Endometrial microvascular endothelial cells (primary cell): ENCODE results near the gene VCY. TPM values are rescaled to one million over a fixed set of nuclear protein-coding genes. Genes with fewer than 3 reads are reported as not detected.
"Not testable (repeated sequence)": the region's sequence is repeated elsewhere in the genome, so short reads cannot be mapped to it uniquely, and the experiment has no call there.

Experiments
- in situ Hi-C: cut with HindIII; loops from 2 replicates; pipeline ENCODE4 v1.10.0; 2017; ENCODE audit warnings: low sequenced_read_pairs, low pct_unique_long_range_greater_than_20kb; ENCODE audit errors: inconsistent ontology term
- total RNA-seq: library from RNA; depleted of rRNA; stranded (reverse); fragments of >200 nt; gene quantifications from one replicate; pipeline ENCODE4 v1.2.3, GENCODE V29; 2015; ENCODE audit errors: inconsistent ontology term

VCY gene
- not detected for total RNA-seq

DNA sequence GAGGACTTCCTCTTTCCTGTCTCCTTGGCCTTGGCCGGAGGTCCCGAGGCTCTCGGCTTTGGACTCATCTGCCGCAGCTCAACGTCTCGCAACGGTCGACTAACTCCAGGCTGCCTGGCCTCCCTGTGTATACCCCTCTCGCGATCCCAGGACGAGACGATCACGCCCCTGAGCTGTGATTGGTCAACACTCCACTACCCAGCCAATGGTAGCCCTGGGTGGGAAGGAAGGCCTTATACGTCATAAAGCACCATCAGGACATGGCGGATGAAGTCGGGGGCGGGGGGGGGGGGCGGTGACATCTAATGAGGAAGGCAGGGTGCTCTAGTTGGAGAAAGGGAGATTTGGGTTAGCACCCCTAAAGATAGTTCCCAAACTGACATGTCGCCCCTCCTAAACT, at the start of gene VCY:
TSS of gene VCY (minus strand) at position 101 of the 400 bp plus-strand sequence. CDS start at position 68, 33 bp downstream.
- in situ Hi-C loops, result not testable (repeated sequence)

DNA sequence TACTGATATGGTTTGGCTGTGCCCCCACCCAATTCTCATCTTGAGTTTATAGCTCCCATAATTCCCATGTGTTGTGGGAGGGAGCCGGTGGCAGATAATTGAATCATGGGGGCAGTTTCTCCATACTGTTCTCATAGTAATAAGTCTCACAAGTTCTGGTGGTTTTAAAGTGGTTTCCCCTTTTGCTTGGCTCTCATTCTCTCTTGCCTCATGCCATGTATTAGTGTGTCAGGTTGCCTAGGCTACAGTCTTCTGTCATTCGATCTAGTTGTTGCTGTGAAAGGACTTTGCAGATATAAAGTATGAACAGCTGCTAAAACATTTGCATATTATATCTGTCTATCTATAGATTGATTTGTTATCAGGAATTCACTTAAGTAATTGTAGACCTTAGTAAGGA, 44.1 kb upstream of the VCY start:
- in situ Hi-C loops, result not testable (repeated sequence)

DNA sequence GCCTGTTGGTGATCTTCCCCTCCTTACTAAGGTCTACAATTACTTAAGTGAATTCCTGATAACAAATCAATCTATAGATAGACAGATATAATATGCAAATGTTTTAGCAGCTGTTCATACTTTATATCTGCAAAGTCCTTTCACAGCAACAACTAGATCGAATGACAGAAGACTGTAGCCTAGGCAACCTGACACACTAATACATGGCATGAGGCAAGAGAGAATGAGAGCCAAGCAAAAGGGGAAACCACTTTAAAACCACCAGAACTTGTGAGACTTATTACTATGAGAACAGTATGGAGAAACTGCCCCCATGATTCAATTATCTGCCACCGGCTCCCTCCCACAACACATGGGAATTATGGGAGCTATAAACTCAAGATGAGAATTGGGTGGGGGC, 25.6 kb upstream of the VCY start:
- in situ Hi-C loops, result not testable (repeated sequence)

DNA sequence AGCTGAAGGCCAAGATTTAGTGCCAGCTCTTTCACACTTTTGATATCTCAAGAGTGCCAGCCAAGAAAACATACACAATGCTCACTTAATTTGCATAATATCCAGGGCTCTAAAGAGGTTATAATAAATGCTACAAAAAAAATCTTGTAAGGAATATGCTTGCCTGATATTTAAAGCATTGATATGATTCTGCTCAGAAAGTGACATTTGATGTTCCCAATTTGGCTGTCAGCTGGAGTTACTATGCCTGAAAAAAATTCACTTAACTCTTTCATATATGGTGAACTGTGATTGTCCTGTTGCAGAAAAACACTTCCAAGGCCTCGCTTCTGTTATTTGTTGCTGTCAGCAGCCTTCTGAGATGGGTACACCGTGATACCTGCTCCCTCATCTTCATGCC, 43.9 kb downstream of the VCY start:
- in situ Hi-C loops, result not testable (repeated sequence)

Other genes starting within 250 kb of the VCY start
- gene VCY1B, start 69.8 kb upstream of the VCY start, total RNA-seq, result not detected